DND-41 (cell line): ENCODE data around the gene DEK.

ENCODE experiments used
- EZH2 ChIP-seq: IDR thresholded peaks from 3 replicates; pipeline ENCODE4 v1.6.1; 2012; ENCODE audit warnings: borderline replicate concordance, low read depth, mild to moderate bottlenecking, moderate library complexity, low read length, inconsistent platforms; ENCODE audit not compliant: severe bottlenecking
- TF ChIP-seq, protein P1 (sequence below): IDR thresholded peaks from 2 replicates; pipeline ENCODE4 v1.5.1; 2012; ENCODE audit warnings: borderline replicate concordance, low read length, moderate library complexity, mild to moderate bottlenecking; ENCODE audit not compliant: poor library complexity, severe bottlenecking; ENCODE audit errors: extremely low read depth

DNA sequence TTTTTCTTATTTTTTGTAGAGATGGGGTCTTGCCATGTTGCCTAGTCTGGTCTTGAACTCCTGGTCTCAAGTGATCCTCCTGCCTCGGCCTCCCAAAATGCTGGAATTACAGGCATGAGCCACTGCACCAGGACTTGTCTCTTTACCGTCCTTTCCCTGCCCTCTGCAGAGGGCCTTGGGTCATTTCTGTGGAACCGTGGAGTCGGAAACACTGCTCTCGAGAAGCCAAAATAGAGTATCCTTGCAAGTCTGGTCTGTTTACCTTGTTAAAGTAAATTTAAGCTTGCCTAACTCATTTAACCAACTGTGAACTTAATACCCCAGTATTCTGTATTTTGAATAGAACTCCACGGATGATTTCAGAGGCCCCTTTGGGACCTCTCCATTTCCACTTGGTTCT lies 57.7 kb downstream of the DEK start:
- TF ChIP-seq, protein P1, sequence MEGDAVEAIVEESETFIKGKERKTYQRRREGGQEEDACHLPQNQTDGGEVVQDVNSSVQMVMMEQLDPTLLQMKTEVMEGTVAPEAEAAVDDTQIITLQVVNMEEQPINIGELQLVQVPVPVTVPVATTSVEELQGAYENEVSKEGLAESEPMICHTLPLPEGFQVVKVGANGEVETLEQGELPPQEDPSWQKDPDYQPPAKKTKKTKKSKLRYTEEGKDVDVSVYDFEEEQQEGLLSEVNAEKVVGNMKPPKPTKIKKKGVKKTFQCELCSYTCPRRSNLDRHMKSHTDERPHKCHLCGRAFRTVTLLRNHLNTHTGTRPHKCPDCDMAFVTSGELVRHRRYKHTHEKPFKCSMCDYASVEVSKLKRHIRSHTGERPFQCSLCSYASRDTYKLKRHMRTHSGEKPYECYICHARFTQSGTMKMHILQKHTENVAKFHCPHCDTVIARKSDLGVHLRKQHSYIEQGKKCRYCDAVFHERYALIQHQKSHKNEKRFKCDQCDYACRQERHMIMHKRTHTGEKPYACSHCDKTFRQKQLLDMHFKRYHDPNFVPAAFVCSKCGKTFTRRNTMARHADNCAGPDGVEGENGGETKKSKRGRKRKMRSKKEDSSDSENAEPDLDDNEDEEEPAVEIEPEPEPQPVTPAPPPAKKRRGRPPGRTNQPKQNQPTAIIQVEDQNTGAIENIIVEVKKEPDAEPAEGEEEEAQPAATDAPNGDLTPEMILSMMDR: no peak
- no peak for TF ChIP-seq EZH2
